ENCODE results near the gene ST3GAL5.

Gene ST3GAL5

GRCh38 chr2:85852152-85852840 lies 36.5 kb downstream of the ST3GAL5 start:
- no peaks in the 10 kb centered on the region for H3K27me3 ChIP-seq (ENCODE audit: control insufficient read depth, insufficient read depth, low read length)
- H3K9me3 ChIP-seq (ENCODE audit: control insufficient read depth, low read length): no peaks in the 10 kb centered on the region
- H3K4me1 ChIP-seq (ENCODE audit: control insufficient read depth, insufficient read depth, low read length): peaks cover 4% of the 10 kb centered on the region
- H3K36me3 ChIP-seq (ENCODE audit: control insufficient read depth, insufficient read depth, low read length): peaks cover under 1% of the 10 kb centered on the region
- no peak overlapping the region for H3K9ac ChIP-seq (ENCODE audit: low read length)
- no peak overlapping the region for H3K4me3 ChIP-seq (ENCODE audit: low read length)

GRCh38 chr2:85851253-85852151 lies 37.3 kb downstream of the ST3GAL5 start:
- no peaks in the 10 kb centered on the region for H3K9me3 ChIP-seq (ENCODE audit: control insufficient read depth, low read length)
- no peak overlapping the region for H3K9ac ChIP-seq (ENCODE audit: low read length)
- peaks cover 4% of the 10 kb centered on the region for H3K4me1 ChIP-seq (ENCODE audit: control insufficient read depth, insufficient read depth, low read length)
- H3K4me3 ChIP-seq (ENCODE audit: low read length): no peak overlapping the region
- H3K27me3 ChIP-seq (ENCODE audit: control insufficient read depth, insufficient read depth, low read length): no peaks in the 10 kb centered on the region
- peaks cover 3% of the 10 kb centered on the region for H3K36me3 ChIP-seq (ENCODE audit: control insufficient read depth, insufficient read depth, low read length)

GRCh38 chr2:85850451-85850850 lies 38.3 kb downstream of the ST3GAL5 start:
- Histone ChIP-seq H3K36me3 (ENCODE audit: control insufficient read depth, insufficient read depth, low read length) (peaks cover 3% of the 10 kb centered on the region), H3K9ac (ENCODE audit: low read length) (no peak overlapping the region), H3K27me3 (ENCODE audit: control insufficient read depth, insufficient read depth, low read length) (no peaks in the 10 kb centered on the region), H3K4me3 (ENCODE audit: low read length) (no peak overlapping the region), H3K9me3 (ENCODE audit: control insufficient read depth, low read length) (no peaks in the 10 kb centered on the region), H3K4me1 (ENCODE audit: control insufficient read depth, insufficient read depth, low read length) (peaks cover 4% of the 10 kb centered on the region)

GRCh38 chr2:85847051-85847588 lies 41.7 kb downstream of the ST3GAL5 start:
- no peaks in the 10 kb centered on the region for H3K27me3 ChIP-seq (ENCODE audit: control insufficient read depth, insufficient read depth, low read length)
- H3K4me3 ChIP-seq (ENCODE audit: low read length): no peak overlapping the region
- H3K4me1 ChIP-seq (ENCODE audit: control insufficient read depth, insufficient read depth, low read length): no peaks in the 10 kb centered on the region
- peaks cover 3% of the 10 kb centered on the region for H3K36me3 ChIP-seq (ENCODE audit: control insufficient read depth, insufficient read depth, low read length)
- H3K9me3 ChIP-seq (ENCODE audit: control insufficient read depth, low read length): no peaks in the 10 kb centered on the region
- no peak overlapping the region for H3K9ac ChIP-seq (ENCODE audit: low read length)

GRCh38 chr2:85846411-85846810 lies 42.4 kb downstream of the ST3GAL5 start:
- H3K27me3 ChIP-seq (ENCODE audit: control insufficient read depth, insufficient read depth, low read length): no peaks in the 10 kb centered on the region
- H3K9ac ChIP-seq (ENCODE audit: low read length): no peak overlapping the region
- no peaks in the 10 kb centered on the region for H3K4me1 ChIP-seq (ENCODE audit: control insufficient read depth, insufficient read depth, low read length)
- no peaks in the 10 kb centered on the region for H3K9me3 ChIP-seq (ENCODE audit: control insufficient read depth, low read length)
- H3K4me3 ChIP-seq (ENCODE audit: low read length): no peak overlapping the region
- peaks cover 3% of the 10 kb centered on the region for H3K36me3 ChIP-seq (ENCODE audit: control insufficient read depth, insufficient read depth, low read length)

GRCh38 chr2:85844486-85844885 lies 44.3 kb downstream of the ST3GAL5 start:
- Histone ChIP-seq H3K27me3 (ENCODE audit: control insufficient read depth, insufficient read depth, low read length) (no peaks in the 10 kb centered on the region), H3K9me3 (ENCODE audit: control insufficient read depth, low read length) (no peaks in the 10 kb centered on the region), H3K9ac (ENCODE audit: low read length) (no peak overlapping the region), H3K36me3 (ENCODE audit: control insufficient read depth, insufficient read depth, low read length) (peaks cover 3% of the 10 kb centered on the region), H3K4me3 (ENCODE audit: low read length) (no peak overlapping the region), H3K4me1 (ENCODE audit: control insufficient read depth, insufficient read depth, low read length) (no peaks in the 10 kb centered on the region)

GRCh38 chr2:85843543-85843942 lies 45.2 kb downstream of the ST3GAL5 start:
- Histone ChIP-seq H3K9ac (ENCODE audit: low read length) (no peak overlapping the region), H3K4me1 (ENCODE audit: control insufficient read depth, insufficient read depth, low read length) (no peaks in the 10 kb centered on the region), H3K4me3 (ENCODE audit: low read length) (no peak overlapping the region), H3K27me3 (ENCODE audit: control insufficient read depth, insufficient read depth, low read length) (no peaks in the 10 kb centered on the region), H3K9me3 (ENCODE audit: control insufficient read depth, low read length) (no peaks in the 10 kb centered on the region), H3K36me3 (ENCODE audit: control insufficient read depth, insufficient read depth, low read length) (peaks cover 3% of the 10 kb centered on the region)

GRCh38 chr2:85840091-85840490 lies 48.7 kb downstream of the ST3GAL5 start:
- Histone ChIP-seq H3K9ac (ENCODE audit: low read length) (no peak overlapping the region), H3K27me3 (ENCODE audit: control insufficient read depth, insufficient read depth, low read length) (no peaks in the 10 kb centered on the region), H3K9me3 (ENCODE audit: control insufficient read depth, low read length) (no peaks in the 10 kb centered on the region), H3K4me3 (ENCODE audit: low read length) (no peak overlapping the region), H3K4me1 (ENCODE audit: control insufficient read depth, insufficient read depth, low read length) (no peaks in the 10 kb centered on the region), H3K36me3 (ENCODE audit: control insufficient read depth, insufficient read depth, low read length) (no peaks in the 10 kb centered on the region)

- H3K9me3 ChIP-seq (ENCODE audit: control insufficient read depth, low read length): no peaks in the 10 kb centered on the region
- H3K4me1 ChIP-seq (ENCODE audit: control insufficient read depth, insufficient read depth, low read length): no peaks in the 10 kb centered on the region
- no peak overlapping the region for H3K9ac ChIP-seq (ENCODE audit: low read length)
- no peak overlapping the region for H3K4me3 ChIP-seq (ENCODE audit: low read length)
- H3K27me3 ChIP-seq (ENCODE audit: control insufficient read depth, insufficient read depth, low read length): no peaks in the 10 kb centered on the region
- H3K36me3 ChIP-seq (ENCODE audit: control insufficient read depth, insufficient read depth, low read length): no peaks in the 10 kb centered on the region
Measured at GRCh38 chr2:85839461-85839860, 49.3 kb downstream of the ST3GAL5 start.

GRCh38 chr2:85838641-85839040 lies 50.1 kb downstream of the ST3GAL5 start:
- H3K9me3 ChIP-seq (ENCODE audit: control insufficient read depth, low read length): no peaks in the 10 kb centered on the region
- H3K27me3 ChIP-seq (ENCODE audit: control insufficient read depth, insufficient read depth, low read length): no peaks in the 10 kb centered on the region
- H3K4me3 ChIP-seq (ENCODE audit: low read length): no peak overlapping the region
- no peaks in the 10 kb centered on the region for H3K4me1 ChIP-seq (ENCODE audit: control insufficient read depth, insufficient read depth, low read length)
- no peaks in the 10 kb centered on the region for H3K36me3 ChIP-seq (ENCODE audit: control insufficient read depth, insufficient read depth, low read length)
- H3K9ac ChIP-seq (ENCODE audit: low read length): no peak overlapping the region

GRCh38 chr2:85838181-85838580 lies 50.6 kb downstream of the ST3GAL5 start:
- Histone ChIP-seq H3K4me1 (ENCODE audit: control insufficient read depth, insufficient read depth, low read length) (no peaks in the 10 kb centered on the region), H3K4me3 (ENCODE audit: low read length) (no peak overlapping the region), H3K27me3 (ENCODE audit: control insufficient read depth, insufficient read depth, low read length) (no peaks in the 10 kb centered on the region), H3K9me3 (ENCODE audit: control insufficient read depth, low read length) (no peaks in the 10 kb centered on the region), H3K9ac (ENCODE audit: low read length) (no peak overlapping the region), H3K36me3 (ENCODE audit: control insufficient read depth, insufficient read depth, low read length) (no peaks in the 10 kb centered on the region)

GRCh38 chr2:85834466-85834865 lies 54.3 kb downstream of the ST3GAL5 start:
- Histone ChIP-seq H3K4me1 (ENCODE audit: control insufficient read depth, insufficient read depth, low read length) (no peaks in the 10 kb centered on the region), H3K27me3 (ENCODE audit: control insufficient read depth, insufficient read depth, low read length) (no peaks in the 10 kb centered on the region)

More at GRCh38 chr2:85834466-85834865, 54.3 kb downstream of the ST3GAL5 start:
- Histone ChIP-seq H3K36me3 (ENCODE audit: control insufficient read depth, insufficient read depth, low read length) (no peaks in the 10 kb centered on the region), H3K9ac (ENCODE audit: low read length) (no peak overlapping the region), H3K9me3 (ENCODE audit: control insufficient read depth, low read length) (no peaks in the 10 kb centered on the region), H3K4me3 (ENCODE audit: low read length) (no peak overlapping the region)

Data from mucosa of stomach (tissue), 1 donor.